Measurements from ENCODE around the gene PRKAR2A. TPM values are rescaled to one million over a fixed set of nuclear protein-coding genes. Genes with fewer than 3 reads are reported as not detected.

PRKAR2A gene
- total RNA-seq, 1 experiment from 2014 or later = 48.0 TPM

- no peak for TF ChIP-seq CTCF (IDR thresholded peaks at IDR 0.05; ENCODE audit: unreplicated experiment)
- no peak overlapping the region for H3K4me3 Mint-ChIP-seq (ENCODE audit: low read depth, unreplicated experiment)
- CTCF ChIA-PET = no interaction called here
- no peaks in the 10 kb centered on the region for H3K9me3 Mint-ChIP-seq (ENCODE audit: low read depth, unreplicated experiment)
- no TSS peak for BruUV-seq (replicated peaks)
- intact Hi-C loops (cut with micrococcal nuclease; ENCODE audit: unreplicated experiment) = no loop called here
- H3K4me1 Mint-ChIP-seq (ENCODE audit: low read depth, unreplicated experiment) = no peaks in the 10 kb centered on the region
- no peak for DNase-seq
- H3K27me3 Mint-ChIP-seq (ENCODE audit: unreplicated experiment) = no peaks in the 10 kb centered on the region
- no peak overlapping the region for H3K27ac Mint-ChIP-seq (ENCODE audit: unreplicated experiment)
- H3K36me3 Mint-ChIP-seq (ENCODE audit: insufficient read depth, unreplicated experiment) = no peaks in the 10 kb centered on the region
These were observed 38.1 kb upstream of the PRKAR2A start for GRCh38 chr3:48885753-48886152.

GRCh38 chr3:48881652-48882114, 34.0 kb upstream of the PRKAR2A start:
- no peak overlapping the region for H3K4me3 Mint-ChIP-seq (ENCODE audit: low read depth, unreplicated experiment)
- no peaks in the 10 kb centered on the region for H3K4me1 Mint-ChIP-seq (ENCODE audit: low read depth, unreplicated experiment)
- TF ChIP-seq CTCF (IDR thresholded peaks at IDR 0.05; ENCODE audit: unreplicated experiment) = no peak
- CTCF ChIA-PET = no interaction called here
- no peaks in the 10 kb centered on the region for H3K27me3 Mint-ChIP-seq (ENCODE audit: unreplicated experiment)
- no peak overlapping the region for H3K27ac Mint-ChIP-seq (ENCODE audit: unreplicated experiment)
- H3K36me3 Mint-ChIP-seq (ENCODE audit: insufficient read depth, unreplicated experiment) = no peaks in the 10 kb centered on the region
- no peak for DNase-seq
- BruUV-seq (replicated peaks) = no TSS peak
- intact Hi-C loops (cut with micrococcal nuclease; ENCODE audit: unreplicated experiment) = no loop called here
- no peaks in the 10 kb centered on the region for H3K9me3 Mint-ChIP-seq (ENCODE audit: low read depth, unreplicated experiment)

- Mint-ChIP-seq H3K4me3 (ENCODE audit: low read depth, unreplicated experiment) (no peak overlapping the region), H3K27me3 (ENCODE audit: unreplicated experiment) (no peaks in the 10 kb centered on the region), H3K36me3 (ENCODE audit: insufficient read depth, unreplicated experiment) (no peaks in the 10 kb centered on the region), H3K9me3 (ENCODE audit: low read depth, unreplicated experiment) (no peaks in the 10 kb centered on the region), H3K4me1 (ENCODE audit: low read depth, unreplicated experiment) (no peaks in the 10 kb centered on the region), H3K27ac (ENCODE audit: unreplicated experiment) (no peak overlapping the region)
- no TSS peak for BruUV-seq (replicated peaks)
- no peak for DNase-seq
- intact Hi-C loops (cut with micrococcal nuclease; ENCODE audit: unreplicated experiment) = no loop called here
- CTCF ChIA-PET = no interaction called here
- TF ChIP-seq CTCF (IDR thresholded peaks at IDR 0.05; ENCODE audit: unreplicated experiment) = no peak
These were observed 33.3 kb upstream of the PRKAR2A start for GRCh38 chr3:48881006-48881405.

- Mint-ChIP-seq H3K4me3 (ENCODE audit: low read depth, unreplicated experiment) (no peak overlapping the region), H3K27ac (ENCODE audit: unreplicated experiment) (no peak overlapping the region), H3K36me3 (ENCODE audit: insufficient read depth, unreplicated experiment) (no peaks in the 10 kb centered on the region), H3K9me3 (ENCODE audit: low read depth, unreplicated experiment) (no peaks in the 10 kb centered on the region), H3K4me1 (ENCODE audit: low read depth, unreplicated experiment) (no peaks in the 10 kb centered on the region), H3K27me3 (ENCODE audit: unreplicated experiment) (no peaks in the 10 kb centered on the region)
- no peak for DNase-seq
- no TSS peak for BruUV-seq (replicated peaks)
- intact Hi-C loops (cut with micrococcal nuclease; ENCODE audit: unreplicated experiment) = no loop called here
- no peak for TF ChIP-seq CTCF (IDR thresholded peaks at IDR 0.05; ENCODE audit: unreplicated experiment)
- CTCF ChIA-PET = interaction anchor here (0.6 kb wide), 1 partner anchor 398 kb away, joined by 4 read pairs; no protein-coding TSS in a partner anchor
These were observed 32.3 kb upstream of the PRKAR2A start for GRCh38 chr3:48879994-48880377.

Data from Calu3 (cell line).